Lower leg skin (tissue), 3 donors: ENCODE results near the gene PACS1.

ENCODE experiments used
- CTCF ChIP-seq, 3 donors: fragments of 450-650 bp; IDR thresholded peaks; one replicate each; pipeline ENCODE4 v1.5.1; 2016; ENCODE audit warnings: antibody characterized with exemption in 3 of 3, mild to moderate bottlenecking in 3 of 3, moderate library complexity in 2 of 3
- POLR2A ChIP-seq, 2 donors: fragments of 450-650 bp; IDR thresholded peaks; one replicate each; pipeline ENCODE4 v1.6.1; 2016 to 2017; ENCODE audit warnings: antibody characterized with exemption in 2 of 2, mild to moderate bottlenecking in 1 of 2, moderate library complexity in 1 of 2

- no peak for TF ChIP-seq CTCF (IDR thresholded peaks at IDR 0.05)
- no peak for TF ChIP-seq POLR2A (IDR thresholded peaks at IDR 0.05)
Observed at GRCh38 chr11:66264383-66264782, 194.3 kb downstream of the PACS1 start.
